Sigmoid colon (tissue), 7 donors: ENCODE data around the gene GPR21. TPM values are rescaled to one million over a fixed set of nuclear protein-coding genes. Genes with fewer than 3 reads are reported as not detected.
A peak's percentile ranks its signal among the peaks of the same experiment; 100 is the strongest.

Source experiments
- DNase-seq: peaks from one replicate; pipeline ENCODE4 v3.0.0-alpha.2; 2019
- H3K27ac ChIP-seq, 4 donors: fragments of 200-600 bp; sonication (generic); one replicate each; pipeline ENCODE4 v1.5.1; 2016 to 2019; ENCODE audit warnings: mild to moderate bottlenecking in 1 of 4
- H3K27me3 ChIP-seq, 3 donors: fragments of 200-600 bp; sonication (generic); one replicate each; pipeline ENCODE4 v1.5.1; 2019; ENCODE audit warnings: mild to moderate bottlenecking in 1 of 3
- H3K36me3 ChIP-seq, 4 donors: fragments of 200-600 bp; sonication (generic); one replicate each; pipeline ENCODE4 v1.5.1; 2016 to 2019
- H3K4me1 ChIP-seq, 4 donors: fragments of 200-600 bp; sonication (generic); one replicate each; pipeline ENCODE4 v1.5.1; 2017 to 2019
- H3K4me3 ChIP-seq, 4 donors: fragments of 200-600 bp; sonication (generic); one replicate each; pipeline ENCODE4 v1.5.1; 2017 to 2019; ENCODE audit warnings: mild to moderate bottlenecking in 2 of 4, moderate library complexity in 1 of 4
- H3K9me3 ChIP-seq, 4 donors: fragments of 200-600 bp in 3 of 4; sonication (generic) in 3 of 4; one replicate each; pipeline versions ENCODE4 v1.5.1 to v1.6.1; 2013 to 2019
- EP300 ChIP-seq, 4 donors: sonication (generic); formaldehyde crosslinking; IDR thresholded peaks; one replicate each; pipeline ENCODE4 v1.6.1; 2017; ENCODE audit warnings: antibody characterized with exemption in 4 of 4
- POLR2A ChIP-seq, 2 donors: fragments of 450-650 bp; IDR thresholded peaks; one replicate each; pipeline ENCODE4 v1.6.1; 2016; ENCODE audit warnings: antibody characterized with exemption in 2 of 2, mild to moderate bottlenecking in 2 of 2, moderate library complexity in 2 of 2
- POLR2AphosphoS5 ChIP-seq, 4 donors: sonication (generic); formaldehyde crosslinking; IDR thresholded peaks; one replicate each; pipeline ENCODE4 v1.6.1; 2017; ENCODE audit warnings: antibody characterized with exemption in 4 of 4
- WGBS, 2 donors: extraction: QIAGEN DNeasy Blood & Tissue Kit; methylation state at CpG; one replicate each; pipeline ENCODE4 v1.1.7; 2013; 5-methylcytosine and 5-hydroxymethylcytosine counted together
- intact Hi-C: fragments of 100-400 bp; cut with DNase I; formaldehyde crosslinking; loops from one replicate; pipeline ENCODE4 v1.15.1; 2023
- polyA plus RNA-seq, 3 donors: library from polyadenylated mRNA; stranded (reverse); fragments of 200-250 nt; gene quantifications; one replicate each; pipeline ENCODE4 v1.2.3, GENCODE V29; 2013
- total RNA-seq, 4 donors: library from RNA; depleted of rRNA; stranded (reverse); fragments of >200 nt; gene quantifications; one replicate each; pipeline ENCODE4 v1.1.0, GENCODE V29; 2016
- TF ChIP-seq, protein P1 (sequence below), 4 experiments: fragments of 450-650 bp in 3 of 4; fragments of 200-600 bp in 1 of 4; IDR thresholded peaks; one replicate each; pipeline ENCODE4 v1.5.1; 2016 to 2019; ENCODE audit warnings: antibody characterized with exemption in 4 of 4, mild to moderate bottlenecking in 3 of 4, moderate library complexity in 2 of 4
- donor health status: healthy with polysubstance abuse.
- donor health status: Bipolar disorder and iron deficiency.
- donor health status: healthy.

GPR21 gene
- total and polyA plus RNA-seq, 7 donors = 0.34 to 6.1 (median 1.4) TPM; not detected in 3

DNA sequence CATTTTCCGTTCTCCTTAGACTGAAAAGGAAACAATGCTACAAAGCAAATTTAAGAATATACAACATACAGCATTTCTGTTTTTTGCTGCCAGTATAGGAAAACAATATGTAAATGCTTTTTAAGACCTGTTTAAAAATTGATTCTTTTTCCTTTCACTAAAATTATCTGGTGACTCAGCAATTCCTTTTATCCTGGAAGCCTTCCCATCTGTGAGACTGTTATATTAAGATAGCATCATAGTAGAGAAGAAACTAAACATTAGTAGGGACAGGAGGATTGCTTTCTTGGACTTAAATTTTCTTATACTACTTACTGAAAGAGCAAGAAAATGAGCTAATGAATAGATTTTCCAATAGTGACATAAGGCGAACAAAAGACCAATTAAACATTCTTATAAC is 30.0 kb upstream of the GPR21 start:
- no peaks in the 10 kb centered on the region for H3K27me3 ChIP-seq
- no peak for TF ChIP-seq EP300 (IDR thresholded peaks at IDR 0.05)
- no peak for TF ChIP-seq POLR2A (IDR thresholded peaks at IDR 0.05)
- TF ChIP-seq, protein P1, sequence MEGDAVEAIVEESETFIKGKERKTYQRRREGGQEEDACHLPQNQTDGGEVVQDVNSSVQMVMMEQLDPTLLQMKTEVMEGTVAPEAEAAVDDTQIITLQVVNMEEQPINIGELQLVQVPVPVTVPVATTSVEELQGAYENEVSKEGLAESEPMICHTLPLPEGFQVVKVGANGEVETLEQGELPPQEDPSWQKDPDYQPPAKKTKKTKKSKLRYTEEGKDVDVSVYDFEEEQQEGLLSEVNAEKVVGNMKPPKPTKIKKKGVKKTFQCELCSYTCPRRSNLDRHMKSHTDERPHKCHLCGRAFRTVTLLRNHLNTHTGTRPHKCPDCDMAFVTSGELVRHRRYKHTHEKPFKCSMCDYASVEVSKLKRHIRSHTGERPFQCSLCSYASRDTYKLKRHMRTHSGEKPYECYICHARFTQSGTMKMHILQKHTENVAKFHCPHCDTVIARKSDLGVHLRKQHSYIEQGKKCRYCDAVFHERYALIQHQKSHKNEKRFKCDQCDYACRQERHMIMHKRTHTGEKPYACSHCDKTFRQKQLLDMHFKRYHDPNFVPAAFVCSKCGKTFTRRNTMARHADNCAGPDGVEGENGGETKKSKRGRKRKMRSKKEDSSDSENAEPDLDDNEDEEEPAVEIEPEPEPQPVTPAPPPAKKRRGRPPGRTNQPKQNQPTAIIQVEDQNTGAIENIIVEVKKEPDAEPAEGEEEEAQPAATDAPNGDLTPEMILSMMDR (IDR thresholded peaks at IDR 0.05) = no peak
- TF ChIP-seq POLR2AphosphoS5 (IDR thresholded peaks at IDR 0.05) = no peak
- peaks cover 0 to 24% (median 19%) of the 10 kb centered on the region in 4 donors for H3K4me1 ChIP-seq
- H3K9me3 ChIP-seq = no peaks in the 10 kb centered on the region
- DNase-seq = no peak
- H3K4me3 ChIP-seq = no peak overlapping the region
- intact Hi-C loops = no loop called here
- H3K36me3 ChIP-seq = peaks cover 0 to 53% (median 5%) of the 10 kb centered on the region in 4 donors
- WGBS, 2 donors = 96% methylated on average over 2 of the region's 2 CpGs
- H3K27ac ChIP-seq = peak overlapping the region; percentile 59 to 65 (median 62)

DNA sequence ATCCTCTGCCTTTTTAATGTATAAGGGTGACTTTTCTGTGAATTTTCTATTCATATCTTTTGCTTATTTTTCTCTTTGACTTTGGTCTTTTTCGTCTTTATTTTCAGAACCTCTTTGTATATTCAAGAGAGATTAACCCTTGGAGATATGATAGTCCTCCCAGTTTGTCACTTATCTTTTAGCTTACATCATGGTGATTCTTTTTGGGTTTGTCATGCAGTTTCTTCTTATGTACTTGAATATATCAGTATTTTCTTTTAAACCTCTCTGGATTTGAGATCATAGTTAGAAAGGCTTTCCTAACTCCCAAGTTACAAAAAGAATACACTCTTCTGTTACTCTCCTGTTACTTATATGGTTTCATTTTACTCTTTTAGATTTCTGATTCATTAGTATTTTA is 27.5 kb upstream of the GPR21 start:
- Histone ChIP-seq H3K4me1 (peaks cover 0 to 31% (median 19%) of the 10 kb centered on the region in 4 donors), H3K27ac (no peak overlapping the region), H3K9me3 (no peaks in the 10 kb centered on the region), H3K27me3 (no peaks in the 10 kb centered on the region), H3K4me3 (no peak overlapping the region), H3K36me3 (peaks cover 0 to 46% (median 6%) of the 10 kb centered on the region in 4 donors)
- DNase-seq = no peak
- WGBS, 2 donors = 83 to 92% methylated on average over 1 of the region's 1 CpG
- intact Hi-C loops = no loop called here
- TF ChIP-seq, protein P1 (IDR thresholded peaks at IDR 0.05) = no peak
- TF ChIP-seq EP300 (IDR thresholded peaks at IDR 0.05) = no peak
- no peak for TF ChIP-seq POLR2AphosphoS5 (IDR thresholded peaks at IDR 0.05)
- no peak for TF ChIP-seq POLR2A (IDR thresholded peaks at IDR 0.05)

DNA sequence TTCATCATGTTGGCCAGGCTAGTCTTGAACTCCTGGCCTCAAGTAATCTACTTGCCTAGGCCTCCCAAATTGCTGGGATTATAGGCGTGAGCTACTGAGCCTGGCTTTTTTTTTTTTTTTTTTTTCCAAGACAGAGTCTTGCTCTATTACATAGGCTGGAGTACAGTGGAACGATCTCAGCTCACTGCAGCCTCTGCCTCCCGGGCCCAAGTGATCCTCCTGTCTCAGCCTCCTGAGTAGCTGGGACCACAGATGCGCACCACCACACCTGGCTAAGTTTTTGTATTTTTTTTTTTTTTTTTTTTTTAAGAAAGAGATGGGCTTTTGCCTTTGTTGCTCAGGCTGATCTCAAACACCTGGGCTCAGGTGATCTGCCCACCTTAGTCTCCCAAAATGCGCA is 26.2 kb upstream of the GPR21 start:
- 79 to 89% methylated on average over 5 of the region's 5 CpGs for WGBS, 2 donors
- intact Hi-C loops = no loop called here
- no peak for TF ChIP-seq EP300 (IDR thresholded peaks at IDR 0.05)
- TF ChIP-seq, protein P1 (IDR thresholded peaks at IDR 0.05) = no peak
- TF ChIP-seq POLR2AphosphoS5 (IDR thresholded peaks at IDR 0.05) = no peak
- TF ChIP-seq POLR2A (IDR thresholded peaks at IDR 0.05) = no peak
- DNase-seq = no peak
- Histone ChIP-seq H3K27ac (no peak overlapping the region), H3K27me3 (no peaks in the 10 kb centered on the region), H3K36me3 (peaks cover 0 to 50% (median 9%) of the 10 kb centered on the region in 4 donors), H3K9me3 (no peaks in the 10 kb centered on the region), H3K4me1 (peaks cover 0 to 30% (median 19%) of the 10 kb centered on the region in 4 donors), H3K4me3 (no peak overlapping the region)

DNA sequence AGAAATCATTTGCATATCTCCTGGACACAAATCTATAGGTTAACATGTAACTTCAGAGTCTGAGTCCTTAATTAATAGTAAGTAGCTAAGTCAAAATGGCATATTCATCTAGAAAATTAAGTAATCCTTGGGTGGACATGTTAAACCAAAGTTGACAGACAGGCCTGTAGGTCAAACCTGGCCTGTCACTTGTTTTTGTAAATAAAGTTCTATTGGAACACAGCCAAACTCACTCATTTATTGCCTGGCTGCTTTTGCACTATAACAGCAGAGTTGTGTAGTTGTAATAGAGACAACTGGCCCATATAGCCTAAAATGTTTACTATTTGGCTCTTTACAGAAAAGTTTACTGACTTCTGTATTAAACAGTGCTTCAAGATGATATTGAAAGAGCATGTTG is 24.6 kb upstream of the GPR21 start:
- TF ChIP-seq, protein P1 (IDR thresholded peaks at IDR 0.05) = no peak
- TF ChIP-seq POLR2A (IDR thresholded peaks at IDR 0.05) (no peak), EP300 (IDR thresholded peaks at IDR 0.05) (no peak), POLR2AphosphoS5 (IDR thresholded peaks at IDR 0.05) (no peak)
- no peak overlapping the region for H3K4me3 ChIP-seq
- H3K27ac ChIP-seq = no peak overlapping the region
- peaks cover 0 to 14% (median 6%) of the 10 kb centered on the region in 4 donors for H3K4me1 ChIP-seq
- intact Hi-C loops = no loop called here
- no peaks in the 10 kb centered on the region for H3K27me3 ChIP-seq
- no peaks in the 10 kb centered on the region for H3K9me3 ChIP-seq
- no peak for DNase-seq
- H3K36me3 ChIP-seq = peaks cover 0 to 64% (median 15%) of the 10 kb centered on the region in 4 donors

DNA sequence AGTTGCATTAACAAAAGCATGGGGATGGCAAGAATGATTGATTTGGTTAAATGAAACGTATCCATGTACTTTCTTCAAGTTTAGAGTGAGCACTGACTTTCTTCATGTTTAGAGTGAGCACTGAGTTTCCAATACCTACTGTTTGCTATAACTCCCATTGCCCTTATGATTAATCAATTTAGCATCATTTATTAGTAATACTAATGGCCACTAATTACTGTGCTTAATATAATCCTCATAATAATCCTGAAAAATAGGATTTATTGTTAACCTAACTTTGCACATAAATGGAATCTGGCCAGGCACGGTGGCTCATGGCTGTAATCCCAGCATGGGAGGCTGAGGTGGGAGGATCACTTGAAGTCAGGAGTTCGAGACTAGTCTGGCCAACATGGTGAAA is 22.1 kb upstream of the GPR21 start:
- H3K36me3 ChIP-seq = peaks cover 0 to 73% (median 24%) of the 10 kb centered on the region in 4 donors
- no peak overlapping the region for H3K27ac ChIP-seq
- no peak for DNase-seq
- intact Hi-C loops = loop anchor here (10.0 kb wide), 1 partner anchor 343 kb away; the partner anchor contains the start of gene CRB2
- no peaks in the 10 kb centered on the region for H3K27me3 ChIP-seq
- H3K4me1 ChIP-seq = peaks cover 0 to 9% (median 0%) of the 10 kb centered on the region in 4 donors
- no peak overlapping the region for H3K4me3 ChIP-seq
- TF ChIP-seq POLR2A (IDR thresholded peaks at IDR 0.05) (no peak), EP300 (IDR thresholded peaks at IDR 0.05) (no peak), POLR2AphosphoS5 (IDR thresholded peaks at IDR 0.05) (no peak)
- TF ChIP-seq, protein P1 (IDR thresholded peaks at IDR 0.05) = no peak
- WGBS, 2 donors = 94 to 98% methylated on average over 3 of the region's 3 CpGs
- H3K9me3 ChIP-seq = no peaks in the 10 kb centered on the region
